ENCODE measurements around the gene XK.

DNA sequence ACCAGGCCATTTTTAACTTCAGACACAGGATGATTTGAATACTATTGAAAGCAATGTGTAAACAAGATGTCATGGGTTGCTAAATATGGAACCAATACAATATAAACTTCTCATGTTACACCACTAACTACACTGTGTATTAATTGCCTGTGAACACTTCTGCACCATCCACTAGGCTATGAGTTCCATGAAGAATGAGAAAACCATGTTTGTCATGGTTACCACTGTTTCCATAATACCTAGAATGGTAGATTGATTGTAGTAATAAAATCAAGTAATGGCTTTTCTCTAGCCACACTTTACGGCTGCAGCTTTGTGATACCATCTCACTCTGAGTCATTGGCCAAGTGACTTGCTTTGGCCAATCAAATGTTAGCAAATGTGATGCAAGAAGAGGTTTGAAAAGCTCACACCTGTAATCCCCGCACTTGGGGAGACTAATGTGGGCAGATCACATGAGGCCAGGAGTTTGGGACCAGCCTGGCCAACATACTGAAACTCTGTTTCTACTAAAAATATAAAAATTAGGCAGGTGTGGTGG, 74.4 kb downstream of the XK start:
- TF ChIP-seq EP300 (IDR thresholded peaks at IDR 0.05): no peak
- TF ChIP-seq, protein P1, sequence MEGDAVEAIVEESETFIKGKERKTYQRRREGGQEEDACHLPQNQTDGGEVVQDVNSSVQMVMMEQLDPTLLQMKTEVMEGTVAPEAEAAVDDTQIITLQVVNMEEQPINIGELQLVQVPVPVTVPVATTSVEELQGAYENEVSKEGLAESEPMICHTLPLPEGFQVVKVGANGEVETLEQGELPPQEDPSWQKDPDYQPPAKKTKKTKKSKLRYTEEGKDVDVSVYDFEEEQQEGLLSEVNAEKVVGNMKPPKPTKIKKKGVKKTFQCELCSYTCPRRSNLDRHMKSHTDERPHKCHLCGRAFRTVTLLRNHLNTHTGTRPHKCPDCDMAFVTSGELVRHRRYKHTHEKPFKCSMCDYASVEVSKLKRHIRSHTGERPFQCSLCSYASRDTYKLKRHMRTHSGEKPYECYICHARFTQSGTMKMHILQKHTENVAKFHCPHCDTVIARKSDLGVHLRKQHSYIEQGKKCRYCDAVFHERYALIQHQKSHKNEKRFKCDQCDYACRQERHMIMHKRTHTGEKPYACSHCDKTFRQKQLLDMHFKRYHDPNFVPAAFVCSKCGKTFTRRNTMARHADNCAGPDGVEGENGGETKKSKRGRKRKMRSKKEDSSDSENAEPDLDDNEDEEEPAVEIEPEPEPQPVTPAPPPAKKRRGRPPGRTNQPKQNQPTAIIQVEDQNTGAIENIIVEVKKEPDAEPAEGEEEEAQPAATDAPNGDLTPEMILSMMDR (IDR thresholded peaks at IDR 0.05): no peak

All from gastroesophageal sphincter (tissue), 3 donors.